Activated naive CD4-positive, alpha-beta T cell treated with anti-CD3 and anti-CD28 coated beads, Interleukin-2, amount 10 ng/mL, durations not matched to agents 7 days and 5 days (primary cell): ENCODE results near the gene ASIC2.
"Not testable (repeated sequence)": the region's sequence is repeated elsewhere in the genome, so short reads cannot be mapped to it uniquely, and the experiment has no call there.

Experiments used
- CTCF ChIA-PET: fragments of 350-600 bp; sonication (Branson Sonifier 250); formaldehyde crosslinking; loops from one replicate; lab custom pipeline; 2021; ENCODE audit warnings: antibody characterized with exemption; lab: Charles Lee
- DNase-seq: peaks from one replicate; pipeline ENCODE4 v3.0.0-alpha.2; 2020
- H3K27ac Mint-ChIP-seq: one replicate; pipeline ENCODE4 v1.8.0; 2021; ENCODE audit warnings: mild to moderate bottlenecking, moderate library complexity, mixed read lengths
- H3K27me3 Mint-ChIP-seq: one replicate; pipeline ENCODE4 v1.8.0; 2021; ENCODE audit warnings: mild to moderate bottlenecking, mixed read lengths
- H3K36me3 Mint-ChIP-seq: one replicate; pipeline ENCODE4 v1.8.0; 2021; ENCODE audit warnings: mixed read lengths
- H3K4me1 Mint-ChIP-seq: one replicate; pipeline ENCODE4 v1.8.0; 2021; ENCODE audit warnings: mixed read lengths
- H3K4me3 Mint-ChIP-seq: one replicate; pipeline ENCODE4 v1.8.0; 2021; ENCODE audit warnings: mild to moderate bottlenecking, moderate library complexity, mixed read lengths
- H3K9me3 Mint-ChIP-seq: one replicate; pipeline ENCODE4 v1.8.0; 2021; ENCODE audit warnings: mixed read lengths

The ASIC2 gene

GRCh38 chr17:32985050-32985756, 307.9 kb downstream of the ASIC2 start:
- peaks cover 4% of the 10 kb centered on the region for H3K27me3 Mint-ChIP-seq
- no peaks in the 10 kb centered on the region for H3K36me3 Mint-ChIP-seq
- CTCF ChIA-PET: interaction anchor here (1.3 kb wide), 1 partner anchor 10 kb away, joined by 4 read pairs; no protein-coding TSS in a partner anchor
- H3K9me3 Mint-ChIP-seq: peaks cover 13% of the 10 kb centered on the region
- no peak for DNase-seq
- no peaks in the 10 kb centered on the region for H3K4me1 Mint-ChIP-seq
- H3K4me3 Mint-ChIP-seq: no peak overlapping the region
- no peak overlapping the region for H3K27ac Mint-ChIP-seq

- CTCF ChIA-PET, H3K4me1 Mint-ChIP-seq, H3K27ac Mint-ChIP-seq, H3K36me3 Mint-ChIP-seq, H3K4me3 Mint-ChIP-seq, DNase-seq, H3K27me3 Mint-ChIP-seq: not testable (repeated sequence)
- H3K9me3 Mint-ChIP-seq: peaks cover 10% of the 10 kb centered on the region
Measured at GRCh38 chr17:32981611-32982010, 311.5 kb downstream of the ASIC2 start.

- Mint-ChIP-seq H3K27me3 (peaks cover 10% of the 10 kb centered on the region), H3K27ac (no peak overlapping the region), H3K4me1 (no peaks in the 10 kb centered on the region), H3K36me3 (no peaks in the 10 kb centered on the region), H3K9me3 (peaks cover 10% of the 10 kb centered on the region), H3K4me3 (no peak overlapping the region)
- no peak for DNase-seq
- CTCF ChIA-PET: interaction anchor here (0.5 to 0.8 kb wide), 3 partner anchors 18 to 224 kb away, joined by 3 read pairs; no protein-coding TSS in a partner anchor
Measured at GRCh38 chr17:32980230-32980629, 312.9 kb downstream of the ASIC2 start.

GRCh38 chr17:32976605-32977004, 316.5 kb downstream of the ASIC2 start:
- no peaks in the 10 kb centered on the region for H3K36me3 Mint-ChIP-seq
- H3K4me3 Mint-ChIP-seq: no peak overlapping the region
- CTCF ChIA-PET: no interaction called here
- DNase-seq: no peak
- no peak overlapping the region for H3K27ac Mint-ChIP-seq
- H3K9me3 Mint-ChIP-seq: no peaks in the 10 kb centered on the region
- H3K27me3 Mint-ChIP-seq: peaks cover 10% of the 10 kb centered on the region
- peaks cover 3% of the 10 kb centered on the region for H3K4me1 Mint-ChIP-seq

GRCh38 chr17:32976131-32976530, 317.0 kb downstream of the ASIC2 start:
- H3K4me1 Mint-ChIP-seq: peaks cover 8% of the 10 kb centered on the region
- no peak overlapping the region for H3K27ac Mint-ChIP-seq
- peaks cover 13% of the 10 kb centered on the region for H3K27me3 Mint-ChIP-seq
- CTCF ChIA-PET: no interaction called here
- no peak for DNase-seq
- no peaks in the 10 kb centered on the region for H3K9me3 Mint-ChIP-seq
- no peak overlapping the region for H3K4me3 Mint-ChIP-seq
- H3K36me3 Mint-ChIP-seq: no peaks in the 10 kb centered on the region

GRCh38 chr17:32971171-32971570, 321.9 kb downstream of the ASIC2 start:
- Mint-ChIP-seq H3K27ac (no peak overlapping the region), H3K9me3 (peaks cover 2% of the 10 kb centered on the region), H3K27me3 (peaks cover 10% of the 10 kb centered on the region), H3K4me1 (peaks cover 19% of the 10 kb centered on the region), H3K36me3 (no peaks in the 10 kb centered on the region), H3K4me3 (no peak overlapping the region)
- DNase-seq: no peak
- CTCF ChIA-PET: no interaction called here

- CTCF ChIA-PET: no interaction called here
- DNase-seq: no peak
- Mint-ChIP-seq H3K36me3 (no peaks in the 10 kb centered on the region), H3K4me3 (no peak overlapping the region), H3K9me3 (peaks cover 2% of the 10 kb centered on the region), H3K27me3 (peaks cover 9% of the 10 kb centered on the region), H3K4me1 (peaks cover 19% of the 10 kb centered on the region), H3K27ac (no peak overlapping the region)
Measured at GRCh38 chr17:32970281-32970680, 322.8 kb downstream of the ASIC2 start.

GRCh38 chr17:32969231-32969630, 323.9 kb downstream of the ASIC2 start:
- CTCF ChIA-PET: not testable (repeated sequence)

GRCh38 chr17:32964541-32964940, 328.6 kb downstream of the ASIC2 start:
- Mint-ChIP-seq H3K27ac (no peak overlapping the region), H3K27me3 (peaks cover 29% of the 10 kb centered on the region), H3K36me3 (no peaks in the 10 kb centered on the region), H3K9me3 (peaks cover 2% of the 10 kb centered on the region), H3K4me3 (no peak overlapping the region), H3K4me1 (no peaks in the 10 kb centered on the region)
- CTCF ChIA-PET: no interaction called here
- DNase-seq: no peak

More at GRCh38 chr17:32969231-32969630, 323.9 kb downstream of the ASIC2 start:
- H3K27ac Mint-ChIP-seq, DNase-seq, H3K36me3 Mint-ChIP-seq, H3K4me3 Mint-ChIP-seq, H3K9me3 Mint-ChIP-seq: not testable (repeated sequence)
- H3K27me3 Mint-ChIP-seq: peaks cover 15% of the 10 kb centered on the region
- H3K4me1 Mint-ChIP-seq: peaks cover 19% of the 10 kb centered on the region
